Naive thymus-derived CD4-positive, alpha-beta T cell (primary cell): Measurements from ENCODE around the gene AGAP6. TPM values are rescaled to one million over a fixed set of nuclear protein-coding genes. Genes with fewer than 3 reads are reported as not detected.
"Not testable (repeated sequence)": the region's sequence is repeated elsewhere in the genome, so short reads cannot be mapped to it uniquely, and the experiment has no call there.

Source experiments
- ATAC-seq: fragments of 150-1000 bp; cut with Tn5 transposase; 2 replicates; pipeline ENCODE4 v1.10.0; 2021; ENCODE audit warnings: mild to moderate bottlenecking, moderate library complexity
- CTCF ChIA-PET: fragments of 350-600 bp; sonication (Branson Sonifier 250); formaldehyde crosslinking; loops from one replicate; lab custom pipeline; 2021; ENCODE audit warnings: antibody characterized with exemption; lab: Charles Lee
- POLR2A ChIA-PET: fragments of 350-600 bp; sonication (Branson Sonifier 250); formaldehyde crosslinking; loops from one replicate; lab custom pipeline; 2021; ENCODE audit warnings: antibody characterized with exemption, inconsistent platforms; lab: Charles Lee
- DNase-seq, 9 donors: peaks; one replicate each; pipeline versions ENCODE4 v3.0.0 to v3.0.0-alpha.2; 2020 to 2022; ENCODE audit warnings: mixed read lengths in 1 of 9
- H3K27ac ChIP-seq: one replicate; pipeline ENCODE4 v1.7.0; 2013; ENCODE audit warnings: mild to moderate bottlenecking, low read depth, low read length, moderate library complexity
- H3K27me3 ChIP-seq, 2 donors: one replicate each; pipeline ENCODE4 v1.7.0; 2013; ENCODE audit warnings: low read length in 2 of 2, mild to moderate bottlenecking in 2 of 2, moderate library complexity in 2 of 2; ENCODE audit not compliant: control insufficient read depth in 2 of 2, insufficient read depth in 2 of 2
- H3K36me3 ChIP-seq, 3 experiments: 1 replicate in 2 of 3; 2 replicates in 1 of 3; pipeline ENCODE4 v1.7.0; 2013; ENCODE audit warnings: low read length in 3 of 3, mild to moderate bottlenecking in 3 of 3, moderate library complexity in 1 of 3; ENCODE audit not compliant: insufficient read depth in 3 of 3, control insufficient read depth in 2 of 3
- H3K4me1 ChIP-seq, 2 donors: one replicate each; pipeline ENCODE4 v1.7.0; 2013; ENCODE audit warnings: low read length in 2 of 2, mild to moderate bottlenecking in 2 of 2, moderate library complexity in 1 of 2; ENCODE audit not compliant: control insufficient read depth in 2 of 2, insufficient read depth in 2 of 2
- H3K4me3 ChIP-seq: 2 replicates; pipeline ENCODE4 v1.7.0; 2013; ENCODE audit warnings: mild to moderate bottlenecking, low read length
- H3K9me3 ChIP-seq, 3 experiments: 1 replicate in 2 of 3; 2 replicates in 1 of 3; pipeline ENCODE4 v1.7.0; 2013; ENCODE audit warnings: low read length in 3 of 3; ENCODE audit not compliant: control insufficient read depth in 2 of 3
- H3K27ac Mint-ChIP-seq, 9 donors: one replicate each; pipeline ENCODE4 v1.8.0; 2020 to 2022; ENCODE audit warnings: mixed read lengths in 9 of 9, mild to moderate bottlenecking in 8 of 9, moderate library complexity in 5 of 9, inconsistent platforms in 2 of 9
- H3K27me3 Mint-ChIP-seq, 5 donors: one replicate each; pipeline ENCODE4 v1.8.0; 2021 to 2022; ENCODE audit warnings: mixed read lengths in 5 of 5, mild to moderate bottlenecking in 1 of 5
- H3K36me3 Mint-ChIP-seq, 5 donors: one replicate each; pipeline ENCODE4 v1.8.0; 2020 to 2022; ENCODE audit warnings: mixed read lengths in 5 of 5, mild to moderate bottlenecking in 3 of 5, inconsistent platforms in 1 of 5
- H3K4me1 Mint-ChIP-seq, 7 donors: one replicate each; pipeline ENCODE4 v1.8.0; 2020 to 2022; ENCODE audit warnings: mixed read lengths in 7 of 7, mild to moderate bottlenecking in 3 of 7, inconsistent platforms in 1 of 7
- H3K4me3 Mint-ChIP-seq, 10 donors: one replicate each; pipeline ENCODE4 v1.8.0; 2020 to 2022; ENCODE audit warnings: mild to moderate bottlenecking in 10 of 10, mixed read lengths in 10 of 10, moderate library complexity in 6 of 10, inconsistent platforms in 2 of 10
- H3K9me3 Mint-ChIP-seq, 11 donors: one replicate each; pipeline ENCODE4 v1.8.0; 2020 to 2022; ENCODE audit warnings: mixed read lengths in 11 of 11, mild to moderate bottlenecking in 4 of 11, inconsistent platforms in 1 of 11, moderate library complexity in 1 of 11
- intact Hi-C, 2 donors: fragments of 100-400 bp; cut with micrococcal nuclease; formaldehyde crosslinking; loops; one replicate each; pipeline ENCODE4 v1.15.1; 2023
- polyA plus RNA-seq, 2 donors: library from polyadenylated mRNA; unstranded; fragments of 300-500 nt; fragmentation: Illumina TruSeq; gene quantifications; one replicate each; pipeline ENCODE4 v1.2.3, GENCODE V29; 2021
- total RNA-seq, 6 experiments: library from RNA in 5 of 6; stranded (reverse) in 5 of 6; gene quantifications; 1 replicate in 5 of 6; 2 replicates in 1 of 6; pipeline ENCODE4 v1.2.3 and lab custom pipeline; 2021 to 2026

The AGAP6 gene
- total and polyA plus RNA-seq, 7 experiments from 2014 or later: 1.7 to 25.3 (median 19.5) TPM

- H3K36me3 Mint-ChIP-seq, POLR2A ChIA-PET, H3K4me1 ChIP-seq, intact Hi-C loops, H3K27me3 Mint-ChIP-seq, CTCF ChIA-PET, ATAC-seq, H3K4me3 Mint-ChIP-seq, H3K27me3 ChIP-seq, DNase-seq, H3K4me3 ChIP-seq, H3K27ac Mint-ChIP-seq, H3K9me3 ChIP-seq, H3K27ac ChIP-seq, H3K36me3 ChIP-seq, H3K9me3 Mint-ChIP-seq, H3K4me1 Mint-ChIP-seq: not testable (repeated sequence)
Measured at GRCh38 chr10:49995321-49995720, 7.1 kb downstream of the AGAP6 start.

GRCh38 chr10:50014024-50014423 is 25.8 kb downstream of the AGAP6 start:
- H3K9me3 Mint-ChIP-seq, ATAC-seq, H3K4me3 Mint-ChIP-seq, H3K27me3 ChIP-seq, H3K4me1 Mint-ChIP-seq, CTCF ChIA-PET, H3K4me3 ChIP-seq, H3K27ac Mint-ChIP-seq, H3K9me3 ChIP-seq, H3K36me3 ChIP-seq, H3K27ac ChIP-seq, H3K4me1 ChIP-seq, DNase-seq, H3K27me3 Mint-ChIP-seq, POLR2A ChIA-PET, intact Hi-C loops, H3K36me3 Mint-ChIP-seq: not testable (repeated sequence)

GRCh38 chr10:50015596-50016220 is 27.5 kb downstream of the AGAP6 start:
- H3K27me3 Mint-ChIP-seq, CTCF ChIA-PET, intact Hi-C loops, H3K4me1 ChIP-seq, ATAC-seq, POLR2A ChIA-PET, H3K36me3 ChIP-seq, H3K27me3 ChIP-seq, H3K9me3 Mint-ChIP-seq, H3K4me3 Mint-ChIP-seq, H3K4me3 ChIP-seq, H3K9me3 ChIP-seq, H3K27ac Mint-ChIP-seq, H3K36me3 Mint-ChIP-seq, H3K4me1 Mint-ChIP-seq, DNase-seq, H3K27ac ChIP-seq: not testable (repeated sequence)

- POLR2A ChIA-PET: not testable (repeated sequence)
Measured at GRCh38 chr10:50016926-50017325, 28.7 kb downstream of the AGAP6 start.

GRCh38 chr10:50017646-50018045 is 29.4 kb downstream of the AGAP6 start:
- POLR2A ChIA-PET, DNase-seq, H3K27me3 Mint-ChIP-seq, H3K4me1 Mint-ChIP-seq, H3K4me3 ChIP-seq, H3K4me3 Mint-ChIP-seq, ATAC-seq, intact Hi-C loops, H3K4me1 ChIP-seq, H3K27ac Mint-ChIP-seq, H3K36me3 Mint-ChIP-seq, CTCF ChIA-PET, H3K36me3 ChIP-seq, H3K27ac ChIP-seq, H3K9me3 Mint-ChIP-seq, H3K9me3 ChIP-seq, H3K27me3 ChIP-seq: not testable (repeated sequence)

More at GRCh38 chr10:50016926-50017325, 28.7 kb downstream of the AGAP6 start:
- H3K4me3 ChIP-seq, H3K4me3 Mint-ChIP-seq, H3K4me1 Mint-ChIP-seq, H3K36me3 Mint-ChIP-seq, H3K4me1 ChIP-seq, H3K27me3 ChIP-seq, CTCF ChIA-PET, DNase-seq, intact Hi-C loops, ATAC-seq, H3K27me3 Mint-ChIP-seq, H3K27ac Mint-ChIP-seq, H3K9me3 Mint-ChIP-seq, H3K9me3 ChIP-seq, H3K36me3 ChIP-seq, H3K27ac ChIP-seq: not testable (repeated sequence)

- H3K36me3 ChIP-seq, H3K4me1 Mint-ChIP-seq, H3K36me3 Mint-ChIP-seq, H3K4me1 ChIP-seq, H3K4me3 ChIP-seq, H3K27me3 Mint-ChIP-seq, H3K27ac ChIP-seq, POLR2A ChIA-PET, intact Hi-C loops, DNase-seq, H3K9me3 Mint-ChIP-seq, H3K9me3 ChIP-seq, H3K27ac Mint-ChIP-seq, H3K27me3 ChIP-seq, H3K4me3 Mint-ChIP-seq, ATAC-seq: not testable (repeated sequence)
- CTCF ChIA-PET: interaction anchor here (0.6 kb wide), 1 partner anchor 510 kb away, joined by 3 read pairs; no protein-coding TSS in a partner anchor
Measured at GRCh38 chr10:50019279-50019678, 31.1 kb downstream of the AGAP6 start.

- H3K4me1 Mint-ChIP-seq, H3K4me1 ChIP-seq, ATAC-seq, H3K4me3 ChIP-seq, H3K9me3 Mint-ChIP-seq, H3K36me3 Mint-ChIP-seq, H3K27me3 ChIP-seq, H3K27ac Mint-ChIP-seq, H3K27ac ChIP-seq, H3K36me3 ChIP-seq, H3K4me3 Mint-ChIP-seq, DNase-seq, POLR2A ChIA-PET, H3K9me3 ChIP-seq, CTCF ChIA-PET: not testable (repeated sequence)
- peaks cover 4 to 18% (median 15%) of the 10 kb centered on the region in 5 donors for H3K27me3 Mint-ChIP-seq
- intact Hi-C loops: loop anchor here in 1 of 2 donors (10.0 kb wide), 1 partner anchor 134 kb away; no protein-coding TSS in a partner anchor
Measured at GRCh38 chr10:50020451-50021024, 32.3 kb downstream of the AGAP6 start.
